CD4-positive, alpha-beta T cell treated with Interleukin-21 for 1 hour (primary cell): ENCODE measurements around the gene ANKRD53.

ENCODE experiments used
- DNase-seq: peaks from one replicate; pipeline ENCODE4 v3.0.0-alpha.2; 2020

The ANKRD53 gene

DNA sequence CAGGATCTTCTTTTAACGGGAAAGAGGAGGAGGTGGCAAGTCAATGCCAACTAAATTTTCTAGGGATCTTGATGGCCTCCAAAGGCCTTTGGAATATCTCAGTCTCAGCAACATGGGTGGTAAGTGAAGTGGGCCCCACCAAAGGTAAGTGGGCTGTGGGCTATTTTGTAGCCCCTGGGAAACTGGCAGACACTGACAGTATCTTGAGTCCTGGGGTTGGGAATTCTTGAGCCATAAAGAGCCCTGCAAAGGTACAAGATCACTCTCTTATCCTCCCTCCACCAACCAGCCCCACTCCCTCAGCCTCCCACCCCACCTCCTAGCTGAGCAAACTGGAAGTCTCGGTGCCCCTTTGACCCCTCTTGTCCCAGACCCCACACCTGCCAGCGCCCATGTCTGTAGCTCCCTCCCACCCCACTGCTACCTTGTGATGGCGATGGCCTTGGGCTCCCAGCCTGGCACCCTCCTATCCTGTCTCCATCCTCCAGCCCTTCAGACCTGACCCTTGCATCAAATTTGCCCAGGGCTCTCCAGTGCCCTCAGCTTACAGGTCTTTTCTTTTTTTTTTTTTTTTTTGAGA lies 34.2 kb upstream of the ANKRD53 start:
- DNase-seq: no peak

DNA sequence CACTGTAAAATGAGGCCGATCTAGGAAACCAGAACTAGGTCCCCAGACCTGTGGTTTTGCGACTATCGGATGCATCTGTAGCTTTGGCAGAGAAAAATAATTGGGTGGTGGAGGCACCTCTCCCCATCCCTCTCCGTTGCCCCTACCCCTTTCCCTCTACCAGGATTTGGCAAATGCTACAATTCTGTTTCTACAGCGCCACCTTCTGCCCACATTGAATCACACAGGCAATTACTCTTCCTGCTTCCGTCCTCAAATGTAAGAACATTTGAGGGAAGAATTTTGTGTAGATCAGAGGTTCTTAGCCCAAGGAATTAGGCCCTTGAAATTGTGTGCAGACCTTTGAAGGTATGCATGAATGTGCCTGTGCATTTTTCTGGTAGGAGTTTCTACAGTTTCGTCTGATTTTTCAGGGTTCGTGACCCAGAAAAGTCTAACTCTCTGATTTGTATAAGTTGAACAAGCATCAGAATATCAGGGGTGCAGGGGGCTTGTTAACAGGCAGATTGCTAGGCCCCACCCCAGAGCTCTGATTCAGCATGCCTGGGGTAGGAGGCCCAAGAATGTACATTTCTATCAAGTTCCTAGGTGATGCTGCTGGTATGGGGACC lies 31.5 kb upstream of the ANKRD53 start:
- peak; percentile 57 for DNase-seq

DNA sequence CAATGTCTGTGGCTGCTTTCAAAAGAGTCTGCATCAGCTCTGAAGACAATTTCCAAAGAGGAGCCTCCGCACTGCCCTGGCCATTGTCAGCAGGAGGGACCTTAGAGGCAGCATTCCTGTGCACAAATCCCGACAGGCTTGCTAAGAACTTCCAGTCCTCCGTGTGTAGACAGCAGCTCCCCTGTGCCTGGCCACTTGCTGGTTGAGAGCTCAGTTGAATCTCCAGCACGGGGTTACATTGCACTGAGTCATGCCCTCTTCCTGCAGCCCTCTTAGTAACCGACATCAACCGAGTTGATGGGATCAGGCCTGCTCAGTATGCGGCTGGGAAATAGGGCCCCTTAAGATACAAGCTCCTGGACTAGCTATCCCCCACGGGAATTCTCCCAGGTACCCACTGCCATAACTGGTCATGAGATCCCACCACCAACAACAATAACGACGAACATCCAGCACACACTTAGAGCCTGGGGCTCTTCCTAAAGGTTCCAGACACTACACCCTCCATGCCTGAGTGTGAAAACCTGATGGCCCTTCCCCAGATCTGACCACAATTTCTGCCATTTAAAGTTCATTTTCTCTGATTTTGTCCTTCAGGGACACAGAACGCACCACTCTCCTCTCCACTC lies 30.8 kb upstream of the ANKRD53 start:
- DNase-seq: no peak

DNA sequence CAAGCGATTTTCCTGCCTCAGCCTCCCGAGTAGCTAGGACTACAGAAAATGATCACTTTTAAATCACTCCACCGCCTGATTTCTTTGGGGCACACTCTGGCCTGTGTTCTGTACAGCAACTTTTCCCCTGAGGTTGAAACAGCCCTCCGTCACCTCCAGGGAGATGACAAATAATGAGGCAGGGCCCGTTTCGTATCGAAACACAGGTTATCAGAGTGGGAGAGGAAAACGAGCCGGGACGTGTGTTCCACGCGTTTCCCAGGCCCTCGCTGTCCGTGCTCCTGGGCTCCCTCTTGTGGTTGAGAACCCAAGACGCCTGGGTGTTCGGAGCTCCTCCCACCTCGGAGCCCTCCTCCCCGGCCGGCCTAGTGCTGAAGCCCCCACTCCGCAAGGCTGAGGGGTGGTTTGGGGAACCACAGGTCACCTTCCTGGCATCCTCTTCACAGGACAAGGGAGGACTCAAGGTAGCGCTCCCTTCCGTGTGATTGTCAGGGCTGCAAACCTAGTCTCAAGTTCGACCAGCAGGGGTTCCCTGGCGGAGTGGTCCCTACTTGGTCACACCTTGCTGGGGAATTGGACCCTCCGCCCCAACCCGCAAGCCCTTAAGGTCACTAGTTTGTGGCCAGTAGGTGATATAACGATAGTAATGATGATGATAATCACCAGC lies 30.0 kb upstream of the ANKRD53 start:
- DNase-seq: peak; percentile 78

DNA sequence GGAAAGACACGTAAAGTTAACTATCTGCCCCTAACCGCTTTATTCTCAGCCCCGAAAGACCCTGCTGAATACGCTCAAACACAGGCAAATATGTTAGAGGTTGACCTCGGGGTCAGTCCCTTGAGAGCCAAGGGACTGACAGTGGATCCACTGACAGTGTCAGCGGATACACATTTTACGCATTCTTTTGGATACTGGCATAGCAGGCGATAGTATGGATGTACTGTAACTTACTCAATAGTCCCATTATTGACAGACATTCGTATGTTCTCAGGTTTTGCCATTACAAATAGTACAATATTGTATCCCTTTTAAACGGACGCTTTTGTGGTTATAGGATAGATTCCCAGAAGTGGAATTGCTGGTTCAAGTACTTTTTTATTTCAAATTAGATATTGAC lies 29.3 kb upstream of the ANKRD53 start:
- DNase-seq: no peak

DNA sequence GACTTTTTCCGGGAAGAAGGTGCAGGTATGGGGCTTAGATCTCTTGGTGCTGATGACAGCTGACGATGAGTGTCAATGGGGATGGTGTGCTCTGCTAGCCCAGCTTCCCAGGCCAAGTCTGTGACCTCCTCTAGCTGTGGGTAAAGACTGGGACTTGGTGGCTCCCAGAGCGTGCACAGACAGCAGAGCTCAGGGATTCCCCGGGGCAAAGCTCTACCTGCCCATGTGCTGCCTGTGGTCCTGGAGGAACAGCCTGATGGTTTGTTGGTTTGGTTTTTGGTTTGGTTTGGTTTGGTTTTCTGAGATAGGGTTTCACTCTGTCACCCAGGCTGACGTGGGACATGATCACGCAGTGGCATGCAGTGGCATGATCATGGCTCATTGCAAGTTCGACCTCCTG lies 23.5 kb upstream of the ANKRD53 start:
- DNase-seq: no peak

DNA sequence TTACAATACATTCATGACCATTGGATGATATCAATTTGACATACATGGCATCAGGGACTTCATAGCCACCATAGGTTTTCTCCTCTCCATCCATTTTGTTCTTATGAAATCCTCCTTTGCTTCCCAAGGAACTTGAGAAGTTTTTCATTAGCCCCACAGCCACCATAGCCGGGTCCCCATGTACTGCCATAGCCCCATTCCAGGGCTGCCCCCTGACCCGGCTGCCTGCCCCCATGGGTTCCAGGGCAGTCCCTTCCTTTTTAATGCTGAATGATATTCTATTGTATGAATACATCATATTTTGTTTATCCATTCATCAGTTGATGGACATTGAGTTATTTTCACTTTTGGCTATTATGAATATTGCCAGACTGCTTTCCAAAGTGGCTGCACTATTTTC lies 22.3 kb upstream of the ANKRD53 start:
- DNase-seq: no peak

DNA sequence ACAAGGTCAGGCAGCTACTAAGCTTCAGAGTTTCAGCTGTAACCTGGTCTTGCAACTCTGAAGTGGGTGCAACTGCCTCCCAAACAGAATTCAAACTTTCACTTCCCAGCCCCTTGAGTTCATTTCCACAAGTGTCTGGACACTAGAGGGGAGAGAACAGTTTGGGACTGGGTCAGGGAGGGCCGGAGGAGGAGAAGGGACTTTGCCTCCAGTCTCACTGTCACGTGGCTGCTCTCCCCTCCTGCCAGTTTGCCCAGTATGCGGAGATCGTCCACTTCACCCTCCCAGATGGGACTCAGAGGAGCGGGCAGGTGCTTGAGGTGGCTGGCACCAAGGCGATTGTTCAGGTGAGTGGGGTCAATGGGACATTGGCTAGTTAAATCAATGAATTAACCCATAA lies 20.6 kb upstream of the ANKRD53 start:
- no peak for DNase-seq

DNA sequence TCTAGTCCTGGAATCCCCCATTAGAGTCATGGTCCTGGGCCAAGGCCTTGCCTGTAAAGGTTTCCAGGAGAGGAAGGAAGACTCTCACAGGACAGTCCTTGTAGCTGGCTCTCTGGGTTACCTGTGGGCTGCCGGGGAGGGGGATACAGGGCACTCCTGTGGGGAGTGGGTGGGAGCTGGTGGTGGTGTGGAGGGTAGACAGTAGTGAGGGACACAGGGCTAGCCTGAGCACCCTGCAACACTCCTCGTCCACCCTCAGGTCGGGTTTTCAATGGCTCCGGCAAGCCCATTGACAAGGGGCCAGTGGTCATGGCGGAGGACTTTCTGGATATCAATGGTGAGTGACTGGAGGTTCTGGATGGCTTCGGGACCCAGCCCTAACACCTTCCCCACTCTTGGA lies 19.7 kb upstream of the ANKRD53 start:
- DNase-seq: no peak

DNA sequence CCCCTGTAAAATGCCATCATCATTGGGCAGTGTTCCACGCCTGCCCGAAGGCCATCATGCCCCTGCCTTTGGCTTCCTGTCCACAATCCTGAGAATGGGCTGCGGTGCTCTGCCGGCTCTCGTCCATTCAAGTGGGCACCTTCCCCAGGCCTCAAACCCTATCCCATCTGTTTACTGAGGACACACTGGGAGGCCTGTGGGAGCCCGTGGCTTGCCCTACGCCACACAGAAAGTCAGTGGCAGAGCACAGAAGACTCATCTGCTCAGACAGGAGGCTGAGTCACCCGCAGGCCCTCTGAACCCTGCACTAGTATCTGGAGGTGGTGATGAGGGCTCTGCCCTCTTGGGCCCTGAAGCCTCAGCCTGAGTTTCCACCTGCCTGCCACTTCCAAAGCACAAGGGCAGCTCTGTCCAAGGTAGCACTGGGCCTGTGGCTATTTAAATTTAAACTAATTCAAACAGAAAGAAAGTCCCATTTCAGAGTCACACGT lies 19.1 kb upstream of the ANKRD53 start:
- DNase-seq: no peak

DNA sequence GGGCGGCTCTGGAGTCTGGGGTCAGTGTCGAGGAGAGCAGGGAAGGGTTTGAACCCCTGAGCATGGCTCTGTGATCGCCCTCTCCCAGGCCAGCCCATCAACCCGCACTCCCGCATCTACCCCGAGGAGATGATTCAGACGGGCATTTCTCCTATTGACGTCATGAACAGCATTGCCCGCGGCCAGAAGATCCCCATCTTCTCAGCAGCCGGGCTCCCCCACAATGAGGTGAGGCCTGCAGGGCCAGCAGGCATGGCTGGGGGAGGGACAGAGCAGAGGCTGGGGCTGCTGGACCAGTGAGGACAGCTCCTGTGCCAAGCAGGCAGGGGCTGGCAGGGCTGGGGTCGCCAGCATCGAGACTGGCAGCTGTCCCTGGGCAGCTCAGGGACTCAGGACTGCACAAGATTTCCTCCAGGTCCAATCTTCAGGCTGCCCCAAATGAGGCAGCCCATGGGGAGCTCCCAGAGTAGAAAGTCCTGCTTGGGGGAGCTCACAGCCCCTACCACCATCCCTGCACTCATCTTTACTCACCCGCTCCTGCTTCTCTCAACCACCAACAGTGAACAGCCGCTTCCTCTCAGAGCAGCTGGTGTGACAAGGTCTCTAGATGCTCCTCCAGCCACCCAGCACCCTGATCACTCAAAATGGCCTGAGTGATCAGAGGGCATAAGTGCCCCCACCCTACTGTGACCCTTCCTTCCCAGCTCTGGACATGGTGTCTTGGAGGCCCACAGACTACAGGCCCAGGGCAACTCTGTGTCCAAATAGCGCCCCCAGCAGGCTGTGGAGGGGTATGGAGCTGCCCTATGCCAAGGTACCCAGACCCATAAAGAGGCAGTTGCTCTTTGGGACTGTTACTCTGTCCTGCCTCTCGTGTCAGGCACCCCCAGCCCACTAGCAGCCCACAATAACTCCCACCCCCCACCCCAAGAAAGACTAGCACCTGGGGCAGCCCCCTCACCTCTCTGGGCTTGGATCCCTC lies 18.3 kb upstream of the ANKRD53 start:
- no peak for DNase-seq

DNA sequence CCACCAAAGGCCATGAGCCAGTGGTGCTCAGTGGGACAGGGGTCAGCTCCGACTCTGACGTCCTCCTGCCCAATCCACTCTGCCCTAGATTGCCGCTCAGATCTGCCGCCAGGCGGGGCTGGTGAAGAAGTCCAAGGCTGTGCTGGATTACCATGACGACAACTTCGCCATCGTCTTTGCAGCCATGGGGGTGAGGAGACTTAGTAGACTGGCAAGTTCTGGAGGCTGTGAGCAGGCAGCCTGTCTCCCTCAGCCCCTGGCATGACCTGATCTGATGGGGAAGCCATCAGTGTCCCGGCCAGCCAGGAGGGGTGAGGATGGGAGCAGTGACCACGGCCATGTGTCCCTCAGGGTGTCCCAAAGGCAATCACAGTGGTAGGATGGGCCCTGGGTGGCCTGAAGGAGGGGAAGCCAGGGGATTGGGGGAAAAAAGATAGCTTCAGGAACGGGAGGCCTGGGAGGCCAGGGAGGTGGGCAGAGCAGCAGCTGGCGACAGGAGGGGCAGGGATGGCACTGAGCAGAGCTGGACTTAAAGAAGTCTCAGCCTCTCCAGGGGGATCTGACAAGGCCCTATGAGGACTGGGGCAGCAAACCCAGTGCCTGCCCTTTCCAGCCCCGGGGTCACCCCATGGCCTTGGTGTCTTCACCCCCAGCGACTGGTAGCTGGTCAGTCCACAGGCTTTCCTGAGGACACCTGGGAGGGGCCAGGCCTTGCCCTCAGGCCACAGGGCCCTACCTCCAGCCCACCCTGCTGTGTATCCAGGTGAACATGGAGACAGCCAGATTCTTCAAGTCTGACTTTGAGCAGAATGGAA lies 17.4 kb upstream of the ANKRD53 start:
- no peak for DNase-seq

DNA sequence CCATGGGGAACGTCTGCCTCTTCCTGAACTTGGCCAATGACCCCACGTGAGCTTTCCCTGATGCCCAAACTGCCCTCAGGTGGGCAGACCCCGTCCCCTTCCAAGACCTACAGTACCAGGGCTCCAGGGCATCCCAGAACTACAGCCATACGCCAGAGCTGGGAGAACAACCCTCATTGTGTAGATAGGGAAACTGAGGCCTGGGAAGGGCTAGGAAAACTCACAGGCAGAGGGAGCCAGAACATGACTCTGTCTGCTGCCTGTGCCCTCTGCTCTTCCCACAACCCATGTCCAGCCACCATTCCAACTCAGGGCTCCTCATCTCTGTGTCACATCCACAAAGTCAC lies 16.8 kb upstream of the ANKRD53 start:
- DNase-seq: no peak

DNA sequence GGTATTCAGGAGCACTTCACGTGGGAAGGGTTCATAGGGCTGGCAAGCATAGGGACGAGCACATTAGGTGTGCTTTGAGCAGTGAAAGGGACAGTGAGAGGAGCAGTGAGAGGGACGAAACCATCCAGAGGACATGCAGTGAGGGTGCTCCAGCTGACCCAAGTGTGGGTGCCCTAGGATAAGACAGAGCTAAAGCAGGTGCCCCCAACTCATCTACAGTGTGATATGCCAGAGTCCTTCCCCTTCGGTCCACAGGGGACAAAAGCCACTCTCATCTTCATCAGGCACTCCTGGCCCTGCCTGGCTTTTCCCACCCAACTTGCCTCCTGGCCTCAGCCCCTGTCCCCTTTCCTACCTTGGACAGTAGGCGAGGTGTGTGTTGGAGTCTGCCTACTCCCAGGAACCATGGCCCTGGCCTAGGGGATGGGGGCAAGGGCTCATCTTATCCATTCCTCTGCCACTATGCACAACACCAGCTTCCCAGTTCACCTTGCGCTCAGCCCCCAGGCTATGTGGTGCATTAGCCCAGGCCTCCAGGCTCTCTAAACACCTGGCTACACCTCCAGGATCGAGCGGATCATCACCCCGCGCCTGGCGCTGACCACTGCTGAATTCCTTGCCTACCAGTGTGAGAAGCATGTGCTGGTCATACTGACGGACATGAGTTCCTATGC lies 16.1 kb upstream of the ANKRD53 start:
- no peak for DNase-seq

DNA sequence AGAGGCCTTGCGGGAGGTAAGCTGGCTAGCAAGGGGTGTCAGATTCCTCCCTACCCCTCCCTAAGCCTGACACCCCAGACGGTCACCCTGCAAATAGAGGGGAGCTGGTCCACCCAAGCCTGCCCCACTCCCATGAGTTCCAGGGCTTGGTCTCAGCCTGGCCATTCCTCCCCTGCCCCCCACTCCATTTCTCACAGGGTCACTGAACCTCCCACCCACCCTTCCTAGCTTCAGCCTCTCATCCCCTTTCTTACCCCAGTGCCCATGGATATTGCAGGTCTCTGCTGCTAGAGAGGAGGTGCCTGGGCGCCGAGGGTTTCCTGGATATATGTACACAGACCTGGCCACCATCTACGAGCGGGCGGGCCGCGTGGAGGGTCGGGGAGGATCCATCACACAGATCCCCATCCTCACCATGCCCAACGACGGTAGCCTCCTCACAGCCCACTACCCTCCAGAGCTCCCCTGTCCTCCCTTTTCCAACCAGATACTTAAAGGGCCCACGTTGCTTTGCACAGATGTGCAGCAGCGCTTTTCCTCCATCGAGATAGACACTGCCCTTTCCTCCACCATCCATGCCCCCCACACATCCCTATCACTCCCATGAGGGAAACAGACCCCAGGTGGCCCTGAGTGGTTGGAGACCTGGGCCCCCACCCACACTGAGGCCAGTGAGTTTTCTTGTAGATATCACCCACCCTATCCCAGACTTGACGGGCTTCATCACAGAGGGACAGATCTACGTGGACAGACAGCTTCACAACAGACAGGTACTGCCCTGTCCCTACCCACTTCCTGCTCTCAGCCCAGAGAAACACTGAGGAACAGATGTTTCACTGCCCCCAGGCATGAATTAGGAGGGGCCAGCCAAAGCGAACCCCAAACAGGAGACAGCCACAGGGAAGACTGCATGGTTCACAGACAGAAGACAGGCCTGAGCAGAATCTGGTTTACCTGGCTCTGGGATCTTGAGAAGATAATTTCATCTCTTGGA lies 15.2 kb upstream of the ANKRD53 start:
- DNase-seq: no peak

DNA sequence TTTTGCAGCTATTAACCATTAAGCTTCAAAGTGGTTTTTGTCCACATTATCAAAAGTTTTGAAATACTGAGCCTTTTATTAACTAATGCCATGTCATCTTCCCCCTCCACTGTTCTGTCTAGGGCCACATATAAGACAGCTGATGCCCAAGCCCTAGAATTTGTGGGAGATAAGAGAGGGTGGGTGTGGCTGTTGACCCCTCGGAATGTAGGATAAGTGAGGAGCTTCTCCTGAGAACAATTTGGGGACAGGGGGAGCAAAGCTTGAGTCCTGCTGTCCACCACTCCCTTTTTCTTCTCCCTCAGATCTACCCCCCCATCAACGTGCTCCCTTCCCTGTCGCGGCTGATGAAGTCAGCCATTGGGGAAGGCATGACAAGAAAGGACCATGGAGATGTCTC lies 14.3 kb upstream of the ANKRD53 start:
- no peak for DNase-seq

DNA sequence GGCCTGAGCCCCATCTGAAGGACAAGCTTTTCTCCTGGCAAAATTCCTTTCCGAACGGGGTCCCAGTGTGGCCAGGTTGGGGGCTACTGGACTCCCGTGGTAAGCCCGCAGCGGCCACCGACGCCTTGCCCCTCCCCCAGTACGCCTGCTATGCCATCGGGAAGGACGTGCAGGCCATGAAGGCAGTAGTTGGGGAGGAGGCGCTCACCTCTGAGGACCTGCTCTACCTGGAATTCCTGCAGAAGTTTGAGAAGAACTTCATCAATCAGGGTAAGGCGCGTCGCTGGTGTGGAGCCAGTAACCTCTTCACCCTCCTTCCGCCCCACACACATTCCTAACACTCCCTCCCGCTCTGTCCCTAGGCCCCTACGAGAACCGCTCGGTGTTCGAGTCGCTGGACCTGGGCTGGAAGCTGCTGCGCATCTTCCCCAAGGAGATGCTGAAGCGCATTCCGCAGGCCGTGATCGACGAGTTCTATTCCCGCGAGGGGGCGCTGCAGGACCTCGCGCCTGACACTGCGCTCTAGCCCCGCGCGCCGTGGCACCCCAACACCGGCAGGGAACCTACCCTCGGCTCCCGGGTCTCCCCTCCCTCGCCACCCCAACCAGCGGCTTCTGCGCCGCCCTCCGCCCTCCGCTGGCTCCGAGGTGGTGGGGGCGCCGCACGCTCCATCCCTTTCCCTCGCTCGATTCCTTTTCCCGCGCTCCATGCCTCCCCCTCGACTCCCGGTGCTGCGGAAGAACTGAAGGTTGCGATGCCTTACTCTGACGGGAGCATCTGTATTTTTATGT lies 13.6 kb upstream of the ANKRD53 start:
- DNase-seq: peak; percentile 83

DNA sequence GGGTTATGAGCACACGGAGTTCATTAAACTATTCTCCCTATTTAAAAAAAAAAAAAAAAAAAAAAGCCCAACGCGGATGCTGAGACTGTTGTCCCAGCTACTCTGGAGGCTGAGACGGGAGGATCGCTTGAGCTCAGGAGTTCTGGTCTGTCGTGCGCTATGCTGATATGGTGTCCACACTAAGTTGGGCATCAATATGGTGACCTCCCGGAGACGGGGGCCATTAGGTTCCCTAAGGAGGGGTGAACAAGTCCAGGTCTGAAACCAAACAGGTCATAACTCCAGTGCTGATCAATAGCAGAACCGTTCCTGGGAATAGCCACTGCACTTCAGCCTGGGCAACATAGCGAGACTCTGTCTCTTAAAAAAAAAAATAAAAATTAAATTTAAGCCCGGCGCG lies 12.9 kb upstream of the ANKRD53 start:
- DNase-seq: no peak

DNA sequence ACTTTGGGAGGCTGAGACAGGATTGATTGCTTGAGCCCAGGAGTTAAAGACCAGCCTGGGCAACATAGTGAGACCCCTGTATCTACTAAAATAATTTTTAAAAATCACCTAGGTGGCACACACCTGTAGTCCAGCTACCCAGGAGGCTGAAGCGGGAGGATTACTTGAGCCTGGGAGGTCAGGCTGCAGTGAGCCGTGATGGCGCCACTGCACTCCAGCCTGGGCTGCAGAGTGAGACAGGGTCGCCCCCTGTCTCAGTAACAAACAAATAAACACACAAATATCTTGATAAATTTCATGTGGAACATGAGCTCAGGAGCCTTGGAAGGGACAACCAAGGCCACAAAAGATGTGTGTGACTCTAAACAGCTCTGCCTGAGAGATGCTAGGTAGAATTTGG lies 11.7 kb upstream of the ANKRD53 start:
- no peak for DNase-seq
